Middle frontal gyrus (tissue), 1 donor: ENCODE results near the gene JCAD.
"Not testable (repeated sequence)": the region's sequence is repeated elsewhere in the genome, so short reads cannot be mapped to it uniquely, and the experiment has no call there.

ENCODE experiments used
- DNase-seq: peaks from one replicate; pipeline ENCODE4 v3.0.0-alpha.2; 2015; ENCODE audit warnings: low spot score; ENCODE audit errors: extremely low spot score

The JCAD gene

GRCh38 chr10:30059209-30060107 is at the start of gene JCAD:
Gene JCAD, minus strand, starts transcription at chr10:30059586. Its CDS starts 11,774 bp downstream, at chr10:30047812.
- no peak for DNase-seq

- no peak for DNase-seq
These were observed 47.6 kb upstream of the JCAD start for GRCh38 chr10:30106987-30107386.

GRCh38 chr10:30103595-30104320 is 44.4 kb upstream of the JCAD start:
- DNase-seq, result no peak

GRCh38 chr10:30099706-30100105 is 40.3 kb upstream of the JCAD start:
- not testable (repeated sequence) for DNase-seq

GRCh38 chr10:30099101-30099500 is 39.7 kb upstream of the JCAD start:
- no peak for DNase-seq

- no peak for DNase-seq
These were observed 39.2 kb upstream of the JCAD start for GRCh38 chr10:30098629-30099028.

GRCh38 chr10:30096564-30096963 is 37.2 kb upstream of the JCAD start:
- no peak for DNase-seq

- DNase-seq, result no peak
These were observed 36.4 kb upstream of the JCAD start for GRCh38 chr10:30095631-30096422.

- DNase-seq, result no peak
These were observed 35.2 kb upstream of the JCAD start for GRCh38 chr10:30094601-30095000.

- DNase-seq, result no peak
These were observed 34.0 kb upstream of the JCAD start for GRCh38 chr10:30093303-30093950.

GRCh38 chr10:30092151-30092790 is 32.9 kb upstream of the JCAD start:
- no peak for DNase-seq

- DNase-seq, result no peak
These were observed 31.8 kb upstream of the JCAD start for GRCh38 chr10:30091136-30091535.

- DNase-seq, result no peak
These were observed 28.8 kb upstream of the JCAD start for GRCh38 chr10:30088178-30088577.

- DNase-seq, result no peak
These were observed 24.5 kb upstream of the JCAD start for GRCh38 chr10:30083934-30084333.

- no peak for DNase-seq
These were observed 21.8 kb upstream of the JCAD start for GRCh38 chr10:30081182-30081581.

- DNase-seq, result no peak
These were observed 20.8 kb upstream of the JCAD start for GRCh38 chr10:30080161-30080560.

GRCh38 chr10:30079408-30079807 is 20.0 kb upstream of the JCAD start:
- DNase-seq, result no peak

GRCh38 chr10:30075481-30075880 is 16.1 kb upstream of the JCAD start:
- DNase-seq, result no peak

GRCh38 chr10:30074933-30075332 is 15.5 kb upstream of the JCAD start:
- DNase-seq, result no peak

GRCh38 chr10:30074090-30074489 is 14.7 kb upstream of the JCAD start:
- no peak for DNase-seq

GRCh38 chr10:30073767-30074060 is 14.3 kb upstream of the JCAD start:
- no peak for DNase-seq
